Activated naive CD8-positive, alpha-beta T cell treated with anti-CD3 and anti-CD28 coated beads, Interleukin-2, amount 50 U/mL, for 24 hours (primary cell): ENCODE results near the gene SENP1.

Experiments used
- ATAC-seq: fragments of 150-1000 bp; cut with Tn5 transposase; one replicate; pipeline ENCODE4 v1.10.0; 2021
- DNase-seq: peaks from one replicate; pipeline ENCODE4 v3.0.0; 2021
- H3K27ac Mint-ChIP-seq: one replicate; pipeline ENCODE4 v1.8.0; 2021; ENCODE audit warnings: mild to moderate bottlenecking, mixed read lengths
- H3K27me3 Mint-ChIP-seq: one replicate; pipeline ENCODE4 v1.8.0; 2021; ENCODE audit warnings: mixed read lengths
- H3K36me3 Mint-ChIP-seq: one replicate; pipeline ENCODE4 v1.8.0; 2021; ENCODE audit warnings: low read depth, mixed read lengths
- H3K4me1 Mint-ChIP-seq: one replicate; pipeline ENCODE4 v1.8.0; 2021; ENCODE audit warnings: mixed read lengths
- H3K4me3 Mint-ChIP-seq: one replicate; pipeline ENCODE4 v1.8.0; 2021; ENCODE audit warnings: mild to moderate bottlenecking, moderate library complexity, mixed read lengths
- H3K9me3 Mint-ChIP-seq: one replicate; pipeline ENCODE4 v1.8.0; 2021; ENCODE audit warnings: mixed read lengths

SENP1 gene

GRCh38 chr12:48086327-48086726 is 19.6 kb downstream of the SENP1 start:
- Mint-ChIP-seq H3K27ac (no peak overlapping the region), H3K9me3 (no peaks in the 10 kb centered on the region), H3K27me3 (no peaks in the 10 kb centered on the region), H3K4me3 (no peak overlapping the region), H3K36me3 (peaks cover 48% of the 10 kb centered on the region), H3K4me1 (no peaks in the 10 kb centered on the region)
- DNase-seq (no peak), ATAC-seq (no peak)

- Mint-ChIP-seq H3K4me3 (no peak overlapping the region), H3K36me3 (peaks cover 49% of the 10 kb centered on the region)
Measured at GRCh38 chr12:48084841-48085460, 20.9 kb downstream of the SENP1 start.

GRCh38 chr12:48084066-48084465 is 21.8 kb downstream of the SENP1 start:
- DNase-seq (no peak), ATAC-seq (no peak)

More at GRCh38 chr12:48084841-48085460, 20.9 kb downstream of the SENP1 start:
- DNase-seq (no peak), ATAC-seq (no peak)
- H3K9me3 Mint-ChIP-seq = no peaks in the 10 kb centered on the region
- H3K27me3 Mint-ChIP-seq = no peaks in the 10 kb centered on the region
- no peaks in the 10 kb centered on the region for H3K4me1 Mint-ChIP-seq
- H3K27ac Mint-ChIP-seq = no peak overlapping the region

GRCh38 chr12:48080821-48081220 is 25.1 kb downstream of the SENP1 start:
- peaks cover 54% of the 10 kb centered on the region for H3K36me3 Mint-ChIP-seq
- H3K4me3 Mint-ChIP-seq = no peak overlapping the region
- no peaks in the 10 kb centered on the region for H3K4me1 Mint-ChIP-seq
- ATAC-seq (no peak), DNase-seq (no peak)
- H3K27ac Mint-ChIP-seq = no peak overlapping the region
- H3K9me3 Mint-ChIP-seq = no peaks in the 10 kb centered on the region
- H3K27me3 Mint-ChIP-seq = no peaks in the 10 kb centered on the region

More at GRCh38 chr12:48084066-48084465, 21.8 kb downstream of the SENP1 start:
- Mint-ChIP-seq H3K4me3 (no peak overlapping the region), H3K27ac (no peak overlapping the region), H3K36me3 (peaks cover 49% of the 10 kb centered on the region), H3K9me3 (no peaks in the 10 kb centered on the region), H3K4me1 (no peaks in the 10 kb centered on the region), H3K27me3 (no peaks in the 10 kb centered on the region)

- no peak for ATAC-seq
Measured at GRCh38 chr12:48080285-48080684, 25.6 kb downstream of the SENP1 start.

GRCh38 chr12:48078901-48079300 is 27.0 kb downstream of the SENP1 start:
- no peaks in the 10 kb centered on the region for H3K4me1 Mint-ChIP-seq
- H3K9me3 Mint-ChIP-seq = no peaks in the 10 kb centered on the region
- DNase-seq (no peak), ATAC-seq (no peak)
- no peaks in the 10 kb centered on the region for H3K27me3 Mint-ChIP-seq
- H3K4me3 Mint-ChIP-seq = no peak overlapping the region
- no peak overlapping the region for H3K27ac Mint-ChIP-seq
- peaks cover 45% of the 10 kb centered on the region for H3K36me3 Mint-ChIP-seq

More at GRCh38 chr12:48080285-48080684, 25.6 kb downstream of the SENP1 start:
- Mint-ChIP-seq H3K9me3 (no peaks in the 10 kb centered on the region), H3K36me3 (peaks cover 50% of the 10 kb centered on the region), H3K27me3 (no peaks in the 10 kb centered on the region), H3K4me3 (no peak overlapping the region), H3K27ac (no peak overlapping the region), H3K4me1 (no peaks in the 10 kb centered on the region)
- no peak for DNase-seq

- Mint-ChIP-seq H3K36me3 (peaks cover 33% of the 10 kb centered on the region), H3K27ac (no peak overlapping the region), H3K9me3 (no peaks in the 10 kb centered on the region), H3K27me3 (no peaks in the 10 kb centered on the region), H3K4me1 (no peaks in the 10 kb centered on the region), H3K4me3 (no peak overlapping the region)
- ATAC-seq (no peak), DNase-seq (no peak)
Measured at GRCh38 chr12:48077111-48077510, 28.8 kb downstream of the SENP1 start.

GRCh38 chr12:48075832-48076231 is 30.0 kb downstream of the SENP1 start:
- H3K36me3 Mint-ChIP-seq = peaks cover 34% of the 10 kb centered on the region
- no peak for ATAC-seq
- H3K4me3 Mint-ChIP-seq = no peak overlapping the region
- no peaks in the 10 kb centered on the region for H3K27me3 Mint-ChIP-seq
- H3K4me1 Mint-ChIP-seq = no peaks in the 10 kb centered on the region
- no peak for DNase-seq
- H3K27ac Mint-ChIP-seq = no peak overlapping the region
- H3K9me3 Mint-ChIP-seq = no peaks in the 10 kb centered on the region

GRCh38 chr12:48074266-48074665 is 31.6 kb downstream of the SENP1 start:
- H3K36me3 Mint-ChIP-seq = peaks cover 35% of the 10 kb centered on the region
- H3K4me3 Mint-ChIP-seq = no peak overlapping the region
- H3K27ac Mint-ChIP-seq = no peak overlapping the region
- no peak for DNase-seq
- ATAC-seq = no peak
- H3K27me3 Mint-ChIP-seq = no peaks in the 10 kb centered on the region
- peaks cover 3% of the 10 kb centered on the region for H3K4me1 Mint-ChIP-seq
- H3K9me3 Mint-ChIP-seq = no peaks in the 10 kb centered on the region

- Mint-ChIP-seq H3K9me3 (no peaks in the 10 kb centered on the region), H3K4me1 (peaks cover 7% of the 10 kb centered on the region), H3K27me3 (no peaks in the 10 kb centered on the region), H3K36me3 (peaks cover 33% of the 10 kb centered on the region), H3K27ac (no peak overlapping the region), H3K4me3 (no peak overlapping the region)
- DNase-seq (no peak), ATAC-seq (no peak)
Measured at GRCh38 chr12:48072266-48072665, 33.6 kb downstream of the SENP1 start.

- DNase-seq (no peak), ATAC-seq (no peak)
- Mint-ChIP-seq H3K27me3 (no peaks in the 10 kb centered on the region), H3K4me3 (no peak overlapping the region), H3K27ac (no peak overlapping the region), H3K9me3 (no peaks in the 10 kb centered on the region), H3K4me1 (peaks cover 8% of the 10 kb centered on the region), H3K36me3 (peaks cover 31% of the 10 kb centered on the region)
Measured at GRCh38 chr12:48071808-48072207, 34.1 kb downstream of the SENP1 start.

- H3K9me3 Mint-ChIP-seq = no peaks in the 10 kb centered on the region
- DNase-seq = no peak
- peaks cover 8% of the 10 kb centered on the region for H3K4me1 Mint-ChIP-seq
- peaks cover 36% of the 10 kb centered on the region for H3K36me3 Mint-ChIP-seq
- H3K4me3 Mint-ChIP-seq = no peak overlapping the region
- no peak for ATAC-seq
- H3K27ac Mint-ChIP-seq = no peak overlapping the region
- H3K27me3 Mint-ChIP-seq = no peaks in the 10 kb centered on the region
Measured at GRCh38 chr12:48070731-48071130, 35.1 kb downstream of the SENP1 start.

GRCh38 chr12:48070033-48070432 is 35.8 kb downstream of the SENP1 start:
- Mint-ChIP-seq H3K27ac (no peak overlapping the region), H3K27me3 (no peaks in the 10 kb centered on the region), H3K36me3 (peaks cover 42% of the 10 kb centered on the region), H3K4me3 (no peak overlapping the region), H3K9me3 (no peaks in the 10 kb centered on the region), H3K4me1 (peaks cover 8% of the 10 kb centered on the region)
- DNase-seq (no peak), ATAC-seq (no peak)

- Mint-ChIP-seq H3K9me3 (no peaks in the 10 kb centered on the region), H3K27ac (no peak overlapping the region), H3K4me1 (peaks cover 8% of the 10 kb centered on the region), H3K4me3 (no peak overlapping the region), H3K27me3 (no peaks in the 10 kb centered on the region), H3K36me3 (peaks cover 45% of the 10 kb centered on the region)
- ATAC-seq = no peak
- no peak for DNase-seq
Measured at GRCh38 chr12:48069241-48069640, 36.6 kb downstream of the SENP1 start.

GRCh38 chr12:48068457-48068856 is 37.4 kb downstream of the SENP1 start:
- Mint-ChIP-seq H3K27me3 (no peaks in the 10 kb centered on the region), H3K36me3 (peaks cover 51% of the 10 kb centered on the region), H3K27ac (no peak overlapping the region), H3K4me1 (peaks cover 8% of the 10 kb centered on the region), H3K4me3 (no peak overlapping the region), H3K9me3 (no peaks in the 10 kb centered on the region)
- DNase-seq (no peak), ATAC-seq (no peak)
